Measurements from ENCODE around the gene IMPA2. TPM values are rescaled to one million over a fixed set of nuclear protein-coding genes. Genes with fewer than 3 reads are reported as not detected.

Gene IMPA2
- total RNA-seq, 1 experiment from 2014 or later: 37.6 TPM

DNA sequence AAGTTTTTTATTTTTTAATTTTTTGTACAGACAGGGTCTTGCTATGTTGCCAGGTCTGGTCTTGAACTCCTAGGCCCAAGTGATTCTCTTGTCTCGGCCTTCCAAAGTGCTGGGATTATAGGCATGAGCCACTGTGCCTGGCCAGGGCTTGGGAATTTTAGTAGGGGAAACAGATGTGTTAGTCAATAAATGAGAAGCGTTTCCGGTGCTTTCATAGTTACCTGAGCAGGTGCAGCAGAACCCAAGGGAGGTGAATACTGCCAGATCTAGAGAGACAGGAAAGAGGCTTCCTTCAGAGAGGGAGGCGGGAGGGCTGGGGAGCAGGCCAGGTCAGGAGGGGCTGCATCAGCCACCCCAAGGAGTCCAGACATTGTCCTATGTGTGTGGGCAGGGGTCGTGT lies 30.5 kb upstream of the IMPA2 start:
- CTCF ChIA-PET: interaction anchor here (1.5 kb wide), 1 partner anchor 44 kb away, joined by 3 read pairs; no protein-coding TSS in a partner anchor
- Histone ChIP-seq H3K4me1 (ENCODE audit: control insufficient read depth, insufficient read depth, low read length) (peaks cover 24% of the 10 kb centered on the region), H3K27me3 (ENCODE audit: control insufficient read depth, insufficient read depth, low read length) (no peaks in the 10 kb centered on the region), H3K27ac (ENCODE audit: low read length) (no peak overlapping the region), H3K9me3 (ENCODE audit: control insufficient read depth, insufficient read depth, low read depth, low read length) (no peaks in the 10 kb centered on the region), H3K4me3 (ENCODE audit: low read depth in 2 of 2, low read length in 2 of 2) (no peak overlapping the region), H3K36me3 (ENCODE audit: control insufficient read depth, insufficient read depth, low read length) (no peaks in the 10 kb centered on the region)
- intact Hi-C loops (cut with micrococcal nuclease; ENCODE audit: unreplicated experiment): no loop called here
- DNase-seq (ENCODE audit: low read depth, low spot score) (no peak), ATAC-seq (no peak)
- no peak for TF ChIP-seq TCF7L2 (IDR thresholded peaks at IDR 0.05; ENCODE audit: low read depth, low read length)
- POLR2A ChIA-PET: no interaction called here
- BruUV-seq (replicated peaks): no TSS peak
- in situ Hi-C loops (cut with HindIII; ENCODE audit: low pct_unique_long_range_greater_than_20kb, low sequenced_read_pairs): no loop called here

DNA sequence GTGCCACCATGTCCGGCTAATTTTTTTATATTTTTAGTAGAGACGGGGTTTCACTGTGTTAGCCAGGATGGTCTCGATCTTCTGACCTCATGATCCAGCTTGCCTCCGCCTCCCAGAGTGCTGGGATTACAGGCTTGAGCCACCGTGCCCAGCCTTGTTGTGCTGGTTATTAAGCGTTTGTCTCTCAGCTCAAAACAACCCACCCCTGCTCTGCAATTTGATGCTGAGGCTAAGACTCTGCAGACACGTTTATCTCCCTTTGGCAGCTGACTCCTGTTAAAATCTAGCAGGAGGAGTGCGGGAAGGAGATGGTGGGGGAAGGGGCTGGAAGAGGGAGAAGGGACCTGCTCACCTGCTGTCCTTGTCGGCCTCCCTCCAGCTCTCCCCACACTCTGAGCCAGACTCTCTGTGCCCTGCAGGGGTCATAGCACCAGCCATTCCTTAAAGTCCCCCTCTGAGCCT lies 29.9 kb upstream of the IMPA2 start:
- ATAC-seq (no peak), DNase-seq (ENCODE audit: low read depth, low spot score) (no peak)
- H3K36me3 ChIP-seq (ENCODE audit: control insufficient read depth, insufficient read depth, low read length): no peaks in the 10 kb centered on the region
- H3K9me3 ChIP-seq (ENCODE audit: control insufficient read depth, insufficient read depth, low read depth, low read length): no peaks in the 10 kb centered on the region
- POLR2A ChIA-PET: no interaction called here
- no TSS peak for BruUV-seq (replicated peaks)
- TF ChIP-seq, protein P1, sequence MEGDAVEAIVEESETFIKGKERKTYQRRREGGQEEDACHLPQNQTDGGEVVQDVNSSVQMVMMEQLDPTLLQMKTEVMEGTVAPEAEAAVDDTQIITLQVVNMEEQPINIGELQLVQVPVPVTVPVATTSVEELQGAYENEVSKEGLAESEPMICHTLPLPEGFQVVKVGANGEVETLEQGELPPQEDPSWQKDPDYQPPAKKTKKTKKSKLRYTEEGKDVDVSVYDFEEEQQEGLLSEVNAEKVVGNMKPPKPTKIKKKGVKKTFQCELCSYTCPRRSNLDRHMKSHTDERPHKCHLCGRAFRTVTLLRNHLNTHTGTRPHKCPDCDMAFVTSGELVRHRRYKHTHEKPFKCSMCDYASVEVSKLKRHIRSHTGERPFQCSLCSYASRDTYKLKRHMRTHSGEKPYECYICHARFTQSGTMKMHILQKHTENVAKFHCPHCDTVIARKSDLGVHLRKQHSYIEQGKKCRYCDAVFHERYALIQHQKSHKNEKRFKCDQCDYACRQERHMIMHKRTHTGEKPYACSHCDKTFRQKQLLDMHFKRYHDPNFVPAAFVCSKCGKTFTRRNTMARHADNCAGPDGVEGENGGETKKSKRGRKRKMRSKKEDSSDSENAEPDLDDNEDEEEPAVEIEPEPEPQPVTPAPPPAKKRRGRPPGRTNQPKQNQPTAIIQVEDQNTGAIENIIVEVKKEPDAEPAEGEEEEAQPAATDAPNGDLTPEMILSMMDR (IDR thresholded peaks at IDR 0.05): no peak
- TF ChIP-seq SIN3A (IDR thresholded peaks at IDR 0.05; ENCODE audit: borderline replicate concordance, insufficient read depth, low read depth, low read length) (no peak), POLR2AphosphoS5 (IDR thresholded peaks at IDR 0.05; ENCODE audit: low read depth, low read length) (no peak), TCF7L2 (IDR thresholded peaks at IDR 0.05; ENCODE audit: low read depth, low read length) (no peak)
- TF ChIP-seq, protein P2, sequence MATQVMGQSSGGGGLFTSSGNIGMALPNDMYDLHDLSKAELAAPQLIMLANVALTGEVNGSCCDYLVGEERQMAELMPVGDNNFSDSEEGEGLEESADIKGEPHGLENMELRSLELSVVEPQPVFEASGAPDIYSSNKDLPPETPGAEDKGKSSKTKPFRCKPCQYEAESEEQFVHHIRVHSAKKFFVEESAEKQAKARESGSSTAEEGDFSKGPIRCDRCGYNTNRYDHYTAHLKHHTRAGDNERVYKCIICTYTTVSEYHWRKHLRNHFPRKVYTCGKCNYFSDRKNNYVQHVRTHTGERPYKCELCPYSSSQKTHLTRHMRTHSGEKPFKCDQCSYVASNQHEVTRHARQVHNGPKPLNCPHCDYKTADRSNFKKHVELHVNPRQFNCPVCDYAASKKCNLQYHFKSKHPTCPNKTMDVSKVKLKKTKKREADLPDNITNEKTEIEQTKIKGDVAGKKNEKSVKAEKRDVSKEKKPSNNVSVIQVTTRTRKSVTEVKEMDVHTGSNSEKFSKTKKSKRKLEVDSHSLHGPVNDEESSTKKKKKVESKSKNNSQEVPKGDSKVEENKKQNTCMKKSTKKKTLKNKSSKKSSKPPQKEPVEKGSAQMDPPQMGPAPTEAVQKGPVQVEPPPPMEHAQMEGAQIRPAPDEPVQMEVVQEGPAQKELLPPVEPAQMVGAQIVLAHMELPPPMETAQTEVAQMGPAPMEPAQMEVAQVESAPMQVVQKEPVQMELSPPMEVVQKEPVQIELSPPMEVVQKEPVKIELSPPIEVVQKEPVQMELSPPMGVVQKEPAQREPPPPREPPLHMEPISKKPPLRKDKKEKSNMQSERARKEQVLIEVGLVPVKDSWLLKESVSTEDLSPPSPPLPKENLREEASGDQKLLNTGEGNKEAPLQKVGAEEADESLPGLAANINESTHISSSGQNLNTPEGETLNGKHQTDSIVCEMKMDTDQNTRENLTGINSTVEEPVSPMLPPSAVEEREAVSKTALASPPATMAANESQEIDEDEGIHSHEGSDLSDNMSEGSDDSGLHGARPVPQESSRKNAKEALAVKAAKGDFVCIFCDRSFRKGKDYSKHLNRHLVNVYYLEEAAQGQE (IDR thresholded peaks at IDR 0.05; ENCODE audit: insufficient read depth in 1 of 2, low read depth in 2 of 2, low read length in 1 of 2): no peak
- H3K4me1 ChIP-seq (ENCODE audit: control insufficient read depth, insufficient read depth, low read length): peaks cover 24% of the 10 kb centered on the region
- no peaks in the 10 kb centered on the region for H3K27me3 ChIP-seq (ENCODE audit: control insufficient read depth, insufficient read depth, low read length)
- CTCF ChIA-PET: interaction anchor here (1.5 kb wide), 1 partner anchor 44 kb away, joined by 3 read pairs; no protein-coding TSS in a partner anchor
- no peak overlapping the region for H3K4me3 ChIP-seq (ENCODE audit: low read depth in 2 of 2, low read length in 2 of 2)
- H3K27ac ChIP-seq (ENCODE audit: low read length): no peak overlapping the region
- in situ Hi-C loops (cut with HindIII; ENCODE audit: low pct_unique_long_range_greater_than_20kb, low sequenced_read_pairs) (no loop called here), intact Hi-C loops (cut with micrococcal nuclease; ENCODE audit: unreplicated experiment) (no loop called here)

DNA sequence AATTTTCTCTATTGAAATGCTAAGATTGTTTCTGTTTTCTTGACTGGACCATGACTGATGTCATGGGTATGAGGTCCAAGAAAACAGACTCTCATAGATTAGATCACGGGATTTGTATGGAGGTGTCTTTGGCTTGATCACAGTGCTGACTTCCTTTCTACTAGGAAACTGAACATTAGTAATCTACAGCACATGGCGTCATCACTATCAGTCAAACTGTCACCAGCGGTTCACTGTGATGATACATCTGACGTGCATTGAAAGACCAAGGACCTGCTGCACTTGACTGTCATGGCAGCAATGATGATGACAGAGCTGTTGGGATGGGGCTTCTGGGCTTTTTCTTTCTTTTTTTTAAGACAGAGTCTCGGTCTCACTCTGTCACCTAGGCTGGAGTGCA lies 28.2 kb upstream of the IMPA2 start:
- H3K27ac ChIP-seq (ENCODE audit: low read length): no peak overlapping the region
- POLR2A ChIA-PET: no interaction called here

More for the DNA sequence above, 28.2 kb upstream of the IMPA2 start:
- Histone ChIP-seq H3K4me3 (ENCODE audit: low read depth in 2 of 2, low read length in 2 of 2) (no peak overlapping the region), H3K4me1 (ENCODE audit: control insufficient read depth, insufficient read depth, low read length) (peaks cover 15% of the 10 kb centered on the region), H3K27me3 (ENCODE audit: control insufficient read depth, insufficient read depth, low read length) (no peaks in the 10 kb centered on the region), H3K9me3 (ENCODE audit: control insufficient read depth, insufficient read depth, low read depth, low read length) (peaks cover 8% of the 10 kb centered on the region; the same call in 1 of the 2 replicates), H3K36me3 (ENCODE audit: control insufficient read depth, insufficient read depth, low read length) (no peaks in the 10 kb centered on the region)
- intact Hi-C loops (cut with micrococcal nuclease; ENCODE audit: unreplicated experiment): no loop called here
- DNase-seq (ENCODE audit: low read depth, low spot score): no peak
- ATAC-seq: no peak
- BruUV-seq (replicated peaks): no TSS peak
- in situ Hi-C loops (cut with HindIII; ENCODE audit: low pct_unique_long_range_greater_than_20kb, low sequenced_read_pairs): no loop called here
- CTCF ChIA-PET: interaction anchor here (0.7 kb wide), 1 partner anchor 17 kb away, joined by 5 read pairs; no protein-coding TSS in a partner anchor
- TF ChIP-seq SIN3A (IDR thresholded peaks at IDR 0.05; ENCODE audit: borderline replicate concordance, insufficient read depth, low read depth, low read length): no peak
- no peak for TF ChIP-seq POLR2AphosphoS5 (IDR thresholded peaks at IDR 0.05; ENCODE audit: low read depth, low read length)
- TF ChIP-seq TCF7L2 (IDR thresholded peaks at IDR 0.05; ENCODE audit: low read depth, low read length): no peak
- TF ChIP-seq, protein P2 (IDR thresholded peaks at IDR 0.05; ENCODE audit: insufficient read depth in 1 of 2, low read depth in 2 of 2, low read length in 1 of 2): no peak
- TF ChIP-seq, protein P1 (IDR thresholded peaks at IDR 0.05): no peak
